ENCODE measurements around the gene OR51B4. TPM values are rescaled to one million over a fixed set of nuclear protein-coding genes. Genes with fewer than 3 reads are reported as not detected.
"Not testable (repeated sequence)": the region's sequence is repeated elsewhere in the genome, so short reads cannot be mapped to it uniquely, and the experiment has no call there.

Gene OR51B4
- polyA plus RNA-seq, 5 donors, result 0.18 to 0.72 (median 0.38) TPM

DNA sequence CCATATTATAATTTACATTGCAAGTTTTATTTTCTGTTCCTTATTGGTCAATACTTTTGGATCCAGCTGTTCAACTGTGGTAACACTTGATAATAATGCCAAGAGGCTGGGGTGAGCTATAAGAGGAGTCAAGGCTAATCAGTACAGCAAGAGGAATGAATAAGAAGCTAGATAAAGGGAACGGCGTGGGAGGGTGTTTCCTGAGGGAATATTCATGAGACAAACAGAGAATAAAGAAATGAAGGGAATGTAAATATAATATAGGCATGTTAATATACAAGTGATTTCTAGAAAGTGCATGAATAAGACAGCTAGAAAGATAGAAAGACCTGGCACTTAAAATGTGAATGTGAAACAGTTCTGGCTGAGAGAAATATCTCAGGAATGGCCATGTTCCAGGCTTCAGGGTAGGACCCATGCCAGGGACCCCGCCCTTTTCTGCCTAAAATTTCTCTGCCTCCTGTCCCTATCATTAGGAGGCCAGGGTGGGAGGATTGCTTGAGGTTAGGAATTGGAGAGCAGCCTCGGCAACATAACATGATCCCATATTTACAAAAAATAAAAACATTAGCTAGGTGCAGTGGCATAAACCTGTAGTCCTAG, 3.9 kb downstream of the OR51B4 start:
- DNase-seq, result peak in 1 of 2 donors; percentile 6

DNA sequence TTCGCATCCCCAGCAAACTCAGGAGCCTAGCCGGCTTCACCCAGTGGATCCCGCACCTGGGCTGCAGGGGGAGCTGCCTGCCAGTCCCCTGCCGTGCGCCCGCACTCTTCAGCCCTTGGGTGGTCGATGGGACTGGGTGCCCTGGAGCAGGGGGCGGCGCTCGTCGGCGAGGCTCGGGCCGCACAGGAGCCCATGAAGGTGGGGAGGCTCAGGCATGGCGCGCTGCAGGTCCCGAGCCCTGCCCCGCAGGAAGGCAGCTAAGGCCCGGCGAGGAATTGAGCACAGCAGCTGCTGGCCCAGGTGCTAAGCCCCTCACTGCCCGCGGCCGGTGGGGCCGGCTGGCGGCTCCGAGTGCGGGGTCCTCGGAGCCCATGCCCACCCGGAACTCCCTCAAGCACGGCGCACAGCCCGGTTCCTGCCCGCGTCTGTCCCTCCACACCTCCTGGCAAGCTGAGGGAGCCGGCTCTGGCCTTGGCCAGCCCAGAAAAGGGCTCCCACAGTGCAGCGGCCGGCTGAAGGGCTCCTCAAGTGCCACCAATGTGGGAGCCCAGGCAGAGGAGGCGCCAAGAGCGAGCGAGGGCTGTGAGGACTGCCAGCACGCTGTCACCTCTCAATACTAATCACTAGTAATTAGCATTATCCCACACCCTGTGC, 7.3 kb downstream of the OR51B4 start:
- not testable (repeated sequence) for DNase-seq

DNA sequence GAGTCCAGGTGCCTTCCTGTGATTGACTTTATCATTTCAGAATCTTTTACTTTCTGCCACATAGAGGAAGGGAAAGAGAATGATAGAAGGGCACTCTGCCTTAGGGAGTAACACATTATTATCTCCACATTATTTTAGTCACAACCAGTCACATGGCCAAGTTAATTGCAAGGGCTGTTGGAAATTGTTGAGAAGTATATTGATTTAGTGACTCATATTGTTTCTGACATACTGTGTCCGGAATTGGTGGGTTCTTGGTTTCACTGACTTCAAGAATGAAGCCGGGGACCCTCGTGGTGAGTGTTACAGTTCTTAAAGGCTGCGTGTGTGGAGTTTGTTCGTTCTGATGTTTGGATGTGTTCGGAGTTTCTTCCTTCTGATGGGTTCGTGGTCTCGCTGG, 8.7 kb downstream of the OR51B4 start:
- DNase-seq, result no peak

DNA sequence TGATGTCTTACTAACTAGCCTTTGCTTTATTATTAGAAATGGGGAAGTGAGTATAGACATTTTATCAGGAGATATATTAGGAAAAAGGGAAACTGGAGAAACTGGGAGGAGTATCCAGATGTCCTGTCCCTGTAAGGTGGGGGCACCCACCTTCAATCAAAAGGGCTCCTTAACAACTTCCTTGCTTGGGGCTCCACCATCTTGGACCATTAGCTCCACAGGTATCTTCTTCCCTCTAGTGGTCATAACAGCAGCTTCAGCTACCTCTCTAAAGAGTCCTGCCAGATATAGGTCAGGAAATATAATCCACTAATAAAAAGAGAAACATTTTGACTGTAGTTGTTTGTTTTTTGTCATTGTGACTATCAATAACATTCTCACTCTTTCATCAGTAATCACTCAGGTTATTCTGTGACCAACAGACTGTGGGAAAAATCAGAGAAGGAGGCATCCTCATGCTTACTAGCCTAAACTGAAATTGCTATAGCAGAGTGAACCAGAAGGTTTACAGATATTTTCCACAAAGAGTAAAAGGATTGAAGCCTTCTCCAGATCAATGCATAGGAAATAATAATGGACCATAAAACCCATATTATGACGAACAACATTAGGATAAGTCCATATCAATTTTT, 10.4 kb downstream of the OR51B4 start:
- DNase-seq, result no peak

DNA sequence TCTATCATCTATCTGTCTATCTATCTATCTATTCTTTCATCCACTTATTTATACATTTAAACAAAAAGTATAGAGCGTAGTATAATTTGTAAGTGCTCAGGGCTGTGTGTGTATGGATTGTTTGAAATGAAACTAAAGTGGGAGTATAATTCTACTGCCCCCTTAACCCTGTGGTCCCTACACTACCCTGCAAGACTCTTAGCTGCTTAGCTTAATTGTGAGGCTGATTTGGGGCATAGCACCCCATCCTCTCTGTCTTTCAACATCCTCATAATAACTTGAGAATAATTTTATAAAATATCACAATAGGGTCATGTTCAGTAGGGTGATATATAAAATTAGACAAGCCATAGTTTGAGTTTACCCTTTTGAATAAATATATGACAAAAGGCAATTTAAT, 11.6 kb downstream of the OR51B4 start:
- no peak for DNase-seq

DNA sequence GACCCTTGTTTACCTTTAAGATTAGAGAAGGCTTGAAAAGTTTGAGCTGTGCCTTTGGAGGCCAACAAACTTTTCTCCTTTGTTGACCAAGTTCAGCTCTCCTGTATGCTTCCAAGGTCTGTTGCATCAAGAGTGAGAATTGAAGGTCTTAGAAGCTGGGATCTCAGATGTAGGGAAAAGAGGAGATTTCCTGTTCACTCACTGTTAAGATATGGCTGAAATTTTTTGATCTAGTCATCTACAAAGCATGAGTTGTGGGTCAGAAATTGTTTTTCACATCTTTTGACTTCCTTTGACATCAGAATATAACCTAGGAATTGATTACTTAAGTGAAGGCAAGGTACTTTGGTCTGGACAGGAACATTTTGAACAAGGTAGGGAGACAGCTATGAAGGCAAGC, 12.1 kb downstream of the OR51B4 start:
- DNase-seq, result no peak

DNA sequence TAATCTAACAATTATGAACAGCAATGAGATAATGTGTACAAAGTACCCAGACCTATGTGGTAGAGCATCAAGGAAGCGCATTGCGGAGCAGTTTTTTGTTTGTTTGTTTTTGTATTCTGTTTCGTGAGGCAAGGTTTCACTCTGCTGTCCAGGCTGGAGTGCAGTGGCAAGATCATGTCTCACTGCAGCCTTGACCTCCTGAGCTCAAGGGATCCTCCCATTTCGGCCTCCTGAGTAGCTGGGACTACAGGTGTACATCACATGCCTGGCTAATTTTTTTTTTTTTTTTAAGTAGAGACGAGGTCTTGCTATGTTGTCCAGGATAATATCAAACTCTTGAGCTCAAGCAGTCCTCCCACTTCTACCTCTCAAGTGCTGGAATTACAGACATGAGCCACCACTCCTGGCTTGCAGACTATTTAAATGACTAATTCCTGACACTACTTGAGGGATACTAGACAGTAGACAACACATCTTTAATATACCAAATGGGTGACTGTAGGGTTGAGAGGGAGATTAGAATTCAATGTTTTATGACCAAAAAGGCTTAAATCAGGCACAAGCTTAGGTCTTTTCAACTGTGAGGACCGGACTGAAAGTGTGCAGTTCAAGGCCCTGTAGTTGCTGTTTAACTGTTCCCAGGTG, 12.7 kb downstream of the OR51B4 start:
- DNase-seq, result no peak

DNA sequence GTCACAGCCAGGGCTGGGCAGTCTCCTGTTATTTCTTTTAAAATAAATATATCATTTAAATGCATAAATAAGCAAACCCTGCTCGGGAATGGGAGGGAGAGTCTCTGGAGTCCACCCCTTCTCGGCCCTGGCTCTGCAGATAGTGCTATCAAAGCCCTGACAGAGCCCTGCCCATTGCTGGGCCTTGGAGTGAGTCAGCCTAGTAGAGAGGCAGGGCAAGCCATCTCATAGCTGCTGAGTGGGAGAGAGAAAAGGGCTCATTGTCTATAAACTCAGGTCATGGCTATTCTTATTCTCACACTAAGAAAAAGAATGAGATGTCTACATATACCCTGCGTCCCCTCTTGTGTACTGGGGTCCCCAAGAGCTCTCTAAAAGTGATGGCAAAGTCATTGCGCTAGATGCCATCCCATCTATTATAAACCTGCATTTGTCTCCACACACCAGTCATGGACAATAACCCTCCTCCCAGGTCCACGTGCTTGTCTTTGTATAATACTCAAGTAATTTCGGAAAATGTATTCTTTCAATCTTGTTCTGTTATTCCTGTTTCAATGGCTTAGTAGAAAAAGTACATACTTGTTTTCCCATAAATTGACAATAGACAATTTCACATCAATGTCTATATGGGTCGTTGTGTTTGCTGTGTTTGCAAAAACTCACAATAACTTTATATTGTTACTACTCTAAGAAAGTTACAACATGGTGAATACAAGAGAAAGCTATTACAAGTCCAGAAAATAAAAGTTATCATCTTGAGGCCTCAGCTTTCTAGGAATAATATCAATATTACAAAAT, 13.4 kb downstream of the OR51B4 start:
- no peak for DNase-seq

DNA sequence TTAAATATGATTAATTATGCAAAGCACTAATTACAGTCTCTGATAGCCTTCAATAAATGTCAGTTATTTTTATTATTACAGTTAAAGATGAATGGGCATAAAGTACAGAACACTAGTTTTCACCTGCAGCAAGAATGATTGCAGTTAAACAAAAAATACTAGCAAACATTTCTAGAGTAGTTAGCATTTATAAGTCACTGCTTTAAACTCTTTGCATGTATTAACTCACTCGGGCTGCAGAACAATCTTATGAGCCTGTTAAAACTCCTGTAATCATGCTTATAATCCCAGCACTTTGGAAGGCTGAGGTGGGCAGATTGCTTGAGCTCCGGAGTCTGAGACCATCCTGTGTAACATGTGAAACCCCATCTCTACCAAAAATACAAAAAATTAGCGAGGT, 14.8 kb downstream of the OR51B4 start:
- DNase-seq, result no peak

DNA sequence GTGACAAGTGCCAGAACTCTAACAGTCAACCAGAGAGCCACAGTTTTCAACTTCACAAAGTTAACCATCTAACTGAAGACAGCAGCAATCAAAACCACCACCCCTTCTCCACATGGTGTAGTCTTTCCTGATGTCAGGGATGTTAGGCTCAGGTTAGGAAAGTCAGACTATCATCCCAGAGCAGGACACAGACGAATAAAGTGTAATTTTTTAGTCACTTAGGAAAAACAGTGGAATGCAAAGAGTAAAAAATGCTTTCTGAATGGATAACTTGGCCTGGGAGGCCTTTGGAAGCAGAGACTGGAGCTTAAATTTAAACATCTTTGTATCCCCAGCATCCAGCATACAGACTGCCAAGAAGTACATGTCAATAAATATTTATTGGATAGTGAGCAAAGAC, 15.4 kb downstream of the OR51B4 start:
- DNase-seq, result no peak

DNA sequence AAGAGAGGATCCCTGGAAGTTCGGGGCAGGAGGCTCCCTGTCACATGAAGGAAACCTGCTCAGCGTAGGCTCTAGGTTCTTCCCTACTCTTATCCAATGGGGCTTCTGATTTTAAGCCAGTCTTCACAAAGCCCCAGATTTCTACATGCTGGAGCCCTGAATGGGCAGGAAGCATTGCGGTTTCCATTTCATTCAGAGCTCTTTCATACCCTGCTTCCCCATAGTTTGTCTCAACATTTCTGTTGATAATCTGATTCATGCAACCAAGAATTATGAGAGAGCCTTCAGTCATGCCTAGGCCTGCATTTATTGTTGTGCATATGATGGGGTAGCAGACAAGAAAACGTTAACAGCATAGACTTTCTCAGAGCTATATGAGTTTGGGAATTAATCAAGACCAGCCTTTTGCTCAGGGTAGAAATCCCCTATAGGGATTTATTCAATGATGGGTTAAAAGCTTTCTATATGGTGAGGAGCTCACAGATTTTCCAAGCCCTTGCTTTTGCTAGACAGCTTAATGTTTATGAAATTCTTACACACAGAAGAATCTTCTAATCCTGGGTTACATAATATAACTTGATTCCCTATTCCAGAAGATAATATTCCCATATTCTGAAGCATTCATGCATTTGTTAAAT, 15.9 kb downstream of the OR51B4 start:
- DNase-seq, result no peak

DNA sequence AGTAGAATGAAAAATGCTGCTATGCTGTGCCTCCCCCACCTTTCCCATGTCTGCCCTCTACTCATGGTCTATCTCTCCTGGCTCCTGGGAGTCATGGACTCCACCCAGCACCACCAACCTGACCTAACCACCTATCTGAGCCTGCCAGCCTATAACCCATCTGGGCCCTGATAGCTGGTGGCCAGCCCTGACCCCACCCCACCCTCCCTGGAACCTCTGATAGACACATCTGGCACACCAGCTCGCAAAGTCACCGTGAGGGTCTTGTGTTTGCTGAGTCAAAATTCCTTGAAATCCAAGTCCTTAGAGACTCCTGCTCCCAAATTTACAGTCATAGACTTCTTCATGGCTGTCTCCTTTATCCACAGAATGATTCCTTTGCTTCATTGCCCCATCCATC, 17.1 kb downstream of the OR51B4 start:
- DNase-seq, result no peak

DNA sequence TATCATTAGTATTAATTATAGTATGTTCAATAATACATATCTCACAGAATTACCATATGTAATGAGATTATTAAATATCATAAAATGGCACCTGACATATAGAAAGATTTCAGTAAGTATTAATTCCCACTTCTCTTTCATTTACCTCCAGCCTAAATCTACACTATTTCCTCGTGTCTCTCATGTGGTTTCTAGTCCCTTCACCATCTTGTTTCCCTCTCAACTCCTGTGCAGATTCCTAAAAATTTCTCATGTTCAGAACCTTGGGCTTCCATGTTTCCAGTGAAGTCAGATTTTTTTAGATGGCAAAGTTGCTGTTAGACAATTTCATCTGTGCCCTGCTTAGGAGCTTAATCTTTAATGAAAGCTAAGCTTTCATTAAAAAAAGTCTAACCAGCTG, 17.9 kb downstream of the OR51B4 start:
- DNase-seq, result no peak

DNA sequence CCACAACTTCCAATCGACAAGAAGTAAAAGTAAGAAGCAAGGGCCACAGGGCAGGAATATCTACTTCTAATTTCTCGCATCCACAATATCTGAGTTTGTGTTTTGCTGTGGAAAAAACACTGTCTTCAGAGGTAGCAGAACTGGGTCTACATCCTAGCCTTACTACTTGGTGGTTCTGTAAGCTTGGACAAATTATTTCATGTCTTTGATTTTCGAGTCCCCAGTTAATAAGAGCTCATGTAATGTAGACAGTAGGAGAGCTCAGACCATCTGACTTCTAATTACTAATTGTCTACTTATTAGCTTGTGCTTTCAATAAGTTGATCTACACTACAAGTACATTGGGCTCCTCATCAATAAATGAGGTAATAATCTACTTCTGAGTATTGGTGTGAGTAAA, 18.7 kb downstream of the OR51B4 start:
- no peak for DNase-seq

DNA sequence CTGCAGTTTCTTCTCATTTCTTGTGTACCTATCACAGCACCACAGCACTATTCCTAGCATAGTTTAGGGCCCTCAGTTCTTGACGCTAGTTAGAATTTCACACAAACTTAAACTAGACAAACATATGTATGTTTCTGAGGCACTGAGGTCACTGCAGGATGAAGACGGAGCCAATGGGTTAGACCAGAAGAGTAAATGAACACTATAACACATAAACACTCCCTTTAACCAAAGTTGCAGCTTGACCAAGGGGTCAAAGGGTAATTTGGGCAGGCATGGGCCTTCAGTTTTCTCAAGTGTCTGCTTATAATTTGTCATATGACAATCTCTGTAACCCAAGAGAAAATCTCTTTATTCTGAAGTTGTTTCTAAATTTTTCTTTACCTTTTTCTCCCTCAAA, 19.1 kb downstream of the OR51B4 start:
- no peak for DNase-seq

DNA sequence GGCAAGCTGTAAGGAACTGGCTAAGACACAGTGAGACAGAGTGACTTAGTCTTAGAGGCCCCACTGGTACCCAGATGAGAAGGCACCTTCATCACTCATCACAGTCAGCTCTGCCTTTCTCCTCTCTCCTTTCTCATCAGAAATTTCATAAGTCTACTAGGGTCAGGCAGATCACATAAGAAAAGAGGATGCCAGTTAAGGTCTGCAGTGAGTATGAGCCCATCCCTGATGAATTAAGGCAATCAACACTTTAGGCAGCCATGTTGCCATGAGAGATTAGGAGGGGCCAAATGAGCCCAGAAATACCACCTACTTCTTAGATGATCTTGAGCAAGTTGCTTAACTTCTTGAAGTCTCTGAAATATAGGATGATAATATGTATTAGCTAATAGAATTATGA, 20.1 kb downstream of the OR51B4 start:
- no peak for DNase-seq

DNA sequence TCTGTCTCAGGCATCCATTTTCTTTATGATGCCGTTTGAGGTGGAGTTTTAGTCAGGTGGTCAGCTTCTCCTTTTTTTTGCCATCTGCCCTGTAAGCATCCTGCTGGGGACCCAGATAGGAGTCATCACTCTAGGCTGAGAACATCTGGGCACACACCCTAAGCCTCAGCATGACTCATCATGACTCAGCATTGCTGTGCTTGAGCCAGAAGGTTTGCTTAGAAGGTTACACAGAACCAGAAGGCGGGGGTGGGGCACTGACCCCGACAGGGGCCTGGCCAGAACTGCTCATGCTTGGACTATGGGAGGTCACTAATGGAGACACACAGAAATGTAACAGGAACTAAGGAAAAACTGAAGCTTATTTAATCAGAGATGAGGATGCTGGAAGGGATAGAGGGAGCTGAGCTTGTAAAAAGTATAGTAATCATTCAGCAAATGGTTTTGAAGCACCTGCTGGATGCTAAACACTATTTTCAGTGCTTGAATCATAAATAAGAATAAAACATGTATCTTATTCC, 21.1 kb downstream of the OR51B4 start:
- no peak for DNase-seq

DNA sequence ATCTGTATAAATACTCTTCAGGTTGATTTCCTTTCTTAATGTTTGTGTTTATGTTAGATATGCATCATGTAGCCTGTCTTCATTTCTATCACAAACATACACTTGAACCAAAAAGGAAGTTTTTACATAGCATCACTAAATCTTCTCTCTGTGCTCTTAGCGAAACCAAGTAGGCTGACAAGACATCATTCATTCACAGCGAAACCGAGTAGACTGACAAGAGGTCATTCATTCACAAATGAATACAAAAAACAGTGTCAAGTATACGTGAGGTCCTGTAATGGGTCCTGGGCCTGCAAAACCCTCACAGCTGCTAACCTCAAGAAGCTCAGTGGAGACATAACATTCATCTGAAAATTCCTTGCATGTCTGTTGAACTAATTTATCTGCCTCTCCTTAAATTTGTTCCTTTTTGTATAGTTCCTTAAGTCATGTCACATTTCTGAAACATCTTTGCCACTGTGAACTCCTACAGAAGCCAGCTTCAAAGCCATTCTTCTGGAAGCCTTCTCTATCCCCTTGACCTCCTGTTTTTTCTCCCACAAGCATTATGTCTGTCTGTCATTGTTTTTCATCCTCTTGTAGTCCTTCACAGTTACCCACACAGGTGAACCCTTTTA, 22.2 kb downstream of the OR51B4 start:
- no peak for DNase-seq

DNA sequence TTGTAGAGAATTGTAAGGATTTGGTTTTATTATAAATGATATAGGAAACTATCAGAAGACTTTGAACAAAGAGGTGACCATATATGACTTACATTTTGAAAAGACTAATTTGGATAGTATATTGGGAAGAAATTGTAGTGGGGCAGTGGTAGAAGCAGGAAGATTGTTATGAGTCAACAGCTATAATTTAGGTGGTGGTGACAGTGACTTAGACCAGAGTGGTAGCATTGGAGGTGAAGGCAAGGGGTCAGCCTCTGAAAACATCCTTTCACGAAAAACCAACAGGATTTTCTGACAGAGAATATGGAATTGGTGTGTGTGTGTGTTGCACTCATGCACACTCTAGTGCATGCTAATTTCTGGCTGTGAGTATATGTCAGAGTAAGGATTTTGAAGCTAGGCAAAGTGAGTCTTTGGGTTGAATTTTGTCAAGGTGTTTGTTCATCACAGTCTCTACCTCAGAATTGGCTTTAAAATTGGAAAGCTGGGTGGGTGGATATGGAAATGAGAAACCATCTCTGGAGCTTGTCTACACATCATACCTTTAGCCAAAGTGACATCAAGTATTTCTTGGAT, 23.9 kb downstream of the OR51B4 start:
- no peak for DNase-seq

DNA sequence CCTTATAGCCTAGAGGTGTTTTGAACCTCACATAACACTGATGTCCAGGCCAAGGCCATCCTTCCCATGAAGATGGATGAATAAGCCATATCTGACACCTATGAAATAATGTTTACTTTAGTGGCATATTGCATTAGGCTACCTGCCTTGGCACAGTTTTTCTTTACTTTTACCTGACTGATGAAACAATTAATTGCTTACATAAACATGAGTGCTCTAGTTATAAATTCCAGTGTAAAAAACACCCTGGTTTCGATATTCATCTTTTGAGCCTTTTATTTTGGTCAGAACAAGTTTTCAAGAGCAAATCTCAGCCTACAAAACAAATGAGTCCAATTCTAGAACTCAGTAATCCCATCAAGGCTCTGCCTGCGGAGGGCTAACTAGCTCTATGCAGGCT, 25.0 kb downstream of the OR51B4 start:
- no peak for DNase-seq
